ENCODE results near the gene MKS1. TPM values are rescaled to one million over a fixed set of nuclear protein-coding genes. Genes with fewer than 3 reads are reported as not detected.

Gene MKS1
- polyA plus RNA-seq, 1 donor from 2014 or later, result 32.9 TPM

GRCh38 chr17:58165981-58166380 lies 53.1 kb downstream of the MKS1 start:
- peaks cover 22% of the 10 kb centered on the region for H3K27me3 ChIP-seq (ENCODE audit: insufficient read depth, low read depth, low read length)
- no peak overlapping the region for H3K9ac ChIP-seq (ENCODE audit: low read length)
- no peaks in the 10 kb centered on the region for H3F3A ChIP-seq (ENCODE audit: insufficient read depth, low read length, poor library complexity, severe bottlenecking)
- TF ChIP-seq EZH2 (IDR thresholded peaks at IDR 0.05; ENCODE audit: borderline replicate concordance, insufficient read depth, low read length, poor library complexity, severe bottlenecking) (no peak), MXI1 (conservative IDR thresholded peaks at IDR 0.05; ENCODE audit: poor library complexity, severe bottlenecking) (no peak), EP300 (conservative IDR thresholded peaks at IDR 0.05; ENCODE audit: poor library complexity, severe bottlenecking) (no peak), CTCF (IDR thresholded peaks at IDR 0.05; ENCODE audit: poor library complexity, severe bottlenecking) (no peak), TAF1 (IDR thresholded peaks at IDR 0.05; ENCODE audit: low read depth) (no peak), POLR2AphosphoS5 (IDR thresholded peaks at IDR 0.05) (no peak)
- no peak overlapping the region for H3K27ac ChIP-seq (ENCODE audit: low read length)
- H3K4me2 ChIP-seq (ENCODE audit: low read length), result no peak overlapping the region
- H3K79me2 ChIP-seq (replicated peaks; ENCODE audit: insufficient read depth, low read length), result no peaks in the 10 kb centered on the region
- no peaks in the 10 kb centered on the region for H4K20me1 ChIP-seq (ENCODE audit: insufficient read depth)
- no peak overlapping the region for H3K4me3 ChIP-seq (ENCODE audit: low read length)
- no peaks in the 10 kb centered on the region for H3K9me3 ChIP-seq (ENCODE audit: low read length)
- no peaks in the 10 kb centered on the region for H3K36me3 ChIP-seq (ENCODE audit: insufficient read depth, low read length)
- H3K9me2 ChIP-seq (ENCODE audit: insufficient read depth, low read length), result no peaks in the 10 kb centered on the region
- no peak overlapping the region for H2AFZ ChIP-seq (ENCODE audit: low read depth, low read length)

- Histone ChIP-seq H3K27me3 (ENCODE audit: insufficient read depth, low read depth, low read length) (peaks cover 25% of the 10 kb centered on the region), H3K36me3 (ENCODE audit: insufficient read depth, low read length) (no peaks in the 10 kb centered on the region), H3K9me2 (ENCODE audit: insufficient read depth, low read length) (no peaks in the 10 kb centered on the region), H3K9me3 (ENCODE audit: low read length) (no peaks in the 10 kb centered on the region), H3K4me3 (ENCODE audit: low read length) (no peak overlapping the region), H3K27ac (ENCODE audit: low read length) (no peak overlapping the region), H4K20me1 (ENCODE audit: insufficient read depth) (no peaks in the 10 kb centered on the region), H3K79me2 (replicated peaks; ENCODE audit: insufficient read depth, low read length) (no peaks in the 10 kb centered on the region), H3K9ac (ENCODE audit: low read length) (no peak overlapping the region), H2AFZ (ENCODE audit: low read depth, low read length) (no peak overlapping the region), H3F3A (ENCODE audit: insufficient read depth, low read length, poor library complexity, severe bottlenecking) (no peaks in the 10 kb centered on the region), H3K4me2 (ENCODE audit: low read length) (no peak overlapping the region)
- TF ChIP-seq TAF1 (IDR thresholded peaks at IDR 0.05; ENCODE audit: low read depth), result no peak
- no peak for TF ChIP-seq POLR2AphosphoS5 (IDR thresholded peaks at IDR 0.05)
- no peak for TF ChIP-seq EZH2 (IDR thresholded peaks at IDR 0.05; ENCODE audit: borderline replicate concordance, insufficient read depth, low read length, poor library complexity, severe bottlenecking)
- no peak for TF ChIP-seq SMC3 (conservative IDR thresholded peaks at IDR 0.05; ENCODE audit: poor library complexity)
- no peak for TF ChIP-seq MXI1 (conservative IDR thresholded peaks at IDR 0.05; ENCODE audit: poor library complexity, severe bottlenecking)
- TF ChIP-seq EP300 (conservative IDR thresholded peaks at IDR 0.05; ENCODE audit: poor library complexity, severe bottlenecking), result no peak
- TF ChIP-seq REST (IDR thresholded peaks at IDR 0.05; ENCODE audit: borderline replicate concordance), result no peak
- TF ChIP-seq CTCF (IDR thresholded peaks at IDR 0.05; ENCODE audit: poor library complexity, severe bottlenecking), result no peak
- TF ChIP-seq RAD21 (conservative IDR thresholded peaks at IDR 0.05), result no peak
These were observed 57.5 kb downstream of the MKS1 start for GRCh38 chr17:58161566-58161965.
